ACHN (cell line): ENCODE data around the gene BLOC1S6.

Experiments used
- DNase-seq: peaks from one replicate; pipeline ENCODE4 v3.0.0-alpha.2; 2015
- in situ Hi-C: cut with HindIII; loops from 2 replicates; pipeline ENCODE4 v1.10.0; 2017; ENCODE audit warnings: low sequenced_read_pairs, low pct_ligation_motif_present, low pct_unique_long_range_greater_than_20kb

The BLOC1S6 gene

DNA sequence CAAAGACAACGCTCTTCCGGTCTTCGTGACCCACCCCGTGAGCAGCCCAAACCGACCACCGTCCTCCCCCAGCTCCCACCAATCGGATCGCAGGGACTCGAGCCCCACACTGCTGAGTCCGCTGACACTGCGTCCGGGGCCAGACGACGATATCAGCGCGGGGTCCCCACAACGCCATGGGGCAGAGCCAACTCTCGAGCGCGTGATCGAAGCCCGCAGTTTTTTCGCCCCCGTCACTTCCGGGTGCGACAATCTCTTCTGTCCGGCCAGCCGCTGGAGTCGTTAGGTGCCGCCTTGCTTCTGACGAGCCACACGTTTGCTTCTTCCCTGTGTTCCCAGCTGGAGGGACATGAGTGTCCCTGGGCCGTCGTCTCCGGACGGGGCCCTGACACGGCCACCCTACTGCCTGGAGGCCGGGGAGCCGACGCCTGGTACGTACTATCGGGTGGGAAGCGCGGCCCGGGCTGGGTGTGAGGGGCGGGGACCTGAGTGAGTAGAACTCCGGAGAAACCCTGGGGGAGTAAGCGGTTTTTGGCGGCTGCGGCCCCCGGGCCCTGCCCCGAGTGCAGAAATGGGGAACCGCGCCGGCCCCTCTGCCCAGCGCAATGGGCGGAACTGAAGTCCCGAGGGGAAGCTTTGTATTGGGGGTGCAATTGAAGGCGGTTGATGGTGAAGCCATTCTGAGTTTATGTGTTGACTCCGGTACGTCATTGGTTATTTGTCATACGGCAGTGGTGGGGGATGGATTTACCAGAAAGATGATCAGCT, at the start of gene BLOC1S6:
Gene BLOC1S6, plus strand, starts transcription at position 285 of the 768 bp plus-strand sequence. Its CDS starts 65 bp downstream, at position 350.
- in situ Hi-C loops = no loop called here

GRCh38 chr15:45539680-45540079, 47.5 kb upstream of the BLOC1S6 start:
- in situ Hi-C loops = no loop called here

More for the DNA sequence above, at the start of gene BLOC1S6:
- DNase-seq = peak; percentile 88

DNA sequence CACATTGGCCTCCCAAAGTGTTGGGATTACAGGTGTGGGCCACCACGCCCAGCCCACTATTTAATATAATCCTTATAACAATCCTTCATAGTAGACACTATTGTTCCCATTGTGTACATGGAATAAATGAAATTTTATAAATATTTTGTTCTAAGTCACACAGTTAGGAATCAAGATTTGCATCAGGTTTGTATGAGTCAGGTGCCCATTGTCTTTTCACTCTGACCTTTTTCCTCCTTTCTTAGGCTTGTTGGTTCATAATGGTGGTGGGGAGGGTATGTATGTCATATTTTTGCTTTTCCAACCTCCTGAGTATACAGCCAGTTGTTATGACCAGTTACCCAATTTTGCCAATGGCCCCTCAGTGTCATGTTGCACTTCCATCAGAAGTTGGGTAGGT, 46.6 kb upstream of the BLOC1S6 start:
- in situ Hi-C loops = no loop called here
- DNase-seq = no peak

More at GRCh38 chr15:45539680-45540079, 47.5 kb upstream of the BLOC1S6 start:
- DNase-seq = no peak

- in situ Hi-C loops = no loop called here
These were observed 44.1 kb upstream of the BLOC1S6 start for GRCh38 chr15:45543051-45543450.

GRCh38 chr15:45544266-45545023, 42.7 kb upstream of the BLOC1S6 start:
- no peak for DNase-seq
- in situ Hi-C loops = no loop called here

More at GRCh38 chr15:45543051-45543450, 44.1 kb upstream of the BLOC1S6 start:
- DNase-seq = no peak

DNA sequence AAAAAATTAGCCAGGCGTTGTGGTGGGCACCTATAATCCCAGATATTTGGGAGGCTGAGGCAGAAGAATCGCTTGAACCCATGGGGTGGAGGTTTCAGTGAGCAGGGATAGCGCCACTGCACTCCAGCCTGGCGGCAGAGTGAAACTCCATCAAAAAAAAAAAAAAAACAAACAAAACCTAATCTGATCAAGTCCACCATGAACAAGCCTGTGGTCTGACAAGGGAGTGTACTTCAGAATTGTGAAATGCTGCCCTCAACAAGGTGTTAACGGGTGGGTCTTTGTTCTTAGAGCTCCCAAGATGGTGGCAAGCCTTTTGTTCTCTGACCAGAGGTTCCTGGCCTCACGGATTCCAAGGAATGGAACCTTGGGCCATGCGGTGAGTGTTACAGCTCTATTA, 40.4 kb upstream of the BLOC1S6 start:
- DNase-seq = no peak
- in situ Hi-C loops = no loop called here

DNA sequence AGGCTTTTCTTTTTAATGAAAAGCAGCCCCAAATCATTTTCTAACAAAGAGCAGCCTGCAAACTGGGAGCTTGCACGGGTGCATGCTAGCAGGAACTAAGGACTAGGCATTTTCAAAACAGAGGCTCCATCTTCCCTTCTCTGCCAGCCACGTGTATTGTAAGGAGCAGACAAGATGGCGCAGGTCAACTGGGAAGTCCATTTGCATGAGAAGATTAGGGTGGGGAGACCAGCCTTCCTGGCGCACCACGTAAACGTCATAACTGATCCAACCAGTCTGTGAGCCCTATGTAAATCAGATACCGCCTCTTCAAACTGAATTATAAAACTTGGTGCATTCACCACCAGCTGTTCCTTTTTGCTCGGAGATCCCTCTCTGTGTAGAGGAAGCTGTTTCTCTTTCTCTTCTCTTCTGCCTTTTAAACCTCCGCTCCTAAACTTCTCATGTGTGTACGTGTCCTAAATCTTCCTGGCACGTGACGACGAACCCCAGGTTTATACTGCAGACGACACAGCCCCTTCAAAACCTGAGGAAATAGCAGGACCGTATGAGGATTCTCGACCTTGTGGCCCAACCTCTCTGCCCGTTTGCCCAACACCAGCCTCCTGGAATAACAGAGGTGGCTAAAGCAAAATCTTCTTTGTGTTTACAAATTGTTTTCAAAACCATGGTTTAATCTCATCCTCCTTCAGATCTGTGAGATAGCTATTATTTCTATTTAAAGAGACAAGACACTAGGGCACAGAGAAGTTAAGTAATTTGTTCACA, 38.2 kb upstream of the BLOC1S6 start:
- DNase-seq = no peak
- in situ Hi-C loops = no loop called here

DNA sequence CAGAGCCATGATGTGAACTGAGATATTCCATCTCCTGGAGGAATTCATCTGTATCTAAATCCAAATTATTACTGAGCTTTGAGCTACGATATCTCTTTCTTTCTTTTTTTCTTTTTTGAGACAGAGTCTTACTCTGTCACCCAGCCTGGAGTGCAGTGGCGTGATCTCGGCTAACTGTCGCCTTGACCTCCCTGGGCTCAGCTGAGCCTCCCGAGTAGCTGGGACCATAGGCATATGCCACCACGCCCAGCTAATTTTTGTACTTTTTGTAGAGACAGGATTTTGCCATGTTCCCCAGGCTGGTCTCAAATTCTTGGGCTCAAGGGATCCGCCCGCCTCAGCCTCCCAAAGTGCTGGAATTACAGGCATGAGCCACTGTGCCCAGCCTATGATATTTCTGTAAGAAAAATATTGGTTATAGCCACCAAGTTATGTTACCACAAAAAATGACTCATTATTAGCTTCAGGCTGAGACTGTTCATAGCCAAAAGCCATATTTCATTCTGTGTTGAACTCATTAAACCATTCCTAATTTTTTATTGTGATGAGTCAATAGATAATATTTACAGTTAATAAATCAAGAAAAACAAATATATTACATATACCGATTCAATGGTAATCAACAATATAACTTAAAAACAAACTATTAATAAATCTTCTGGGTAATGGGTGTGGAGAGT, 37.5 kb upstream of the BLOC1S6 start:
- no peak for DNase-seq
- in situ Hi-C loops = no loop called here

GRCh38 chr15:45550436-45550835, 36.7 kb upstream of the BLOC1S6 start:
- in situ Hi-C loops = no loop called here
- no peak for DNase-seq

GRCh38 chr15:45551676-45552075, 35.5 kb upstream of the BLOC1S6 start:
- no peak for DNase-seq
- in situ Hi-C loops = no loop called here

DNA sequence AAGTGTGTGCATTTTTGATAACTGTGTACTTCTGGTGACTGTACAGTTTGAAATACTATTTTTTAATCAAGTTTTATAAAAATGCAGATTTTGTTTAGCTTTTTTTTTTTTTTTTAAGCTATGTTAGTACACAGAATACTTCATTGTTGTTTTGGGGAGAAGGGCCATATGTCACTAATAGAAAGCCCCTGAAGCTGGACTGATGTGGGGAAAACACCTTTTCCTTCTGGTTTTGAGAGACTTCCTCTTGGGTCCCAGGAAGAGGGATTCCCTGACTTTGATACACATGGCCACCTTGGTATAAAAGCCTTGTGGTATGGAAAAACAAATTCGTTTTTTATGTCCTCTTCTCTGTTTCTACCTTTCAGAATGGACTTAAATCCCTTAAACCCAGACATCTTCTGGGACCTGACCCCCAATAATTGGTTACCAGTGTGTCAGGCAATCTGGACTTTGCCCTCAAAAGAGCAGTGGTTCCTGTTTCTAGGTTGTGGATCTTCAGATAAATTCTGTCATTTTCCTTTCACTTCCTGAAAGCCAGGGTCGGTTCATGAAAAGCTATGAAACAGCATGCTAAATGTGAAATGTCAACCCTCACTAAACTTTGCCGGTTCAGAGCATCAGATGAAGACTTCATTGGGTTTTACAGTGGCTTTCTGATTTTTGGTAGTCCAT, 31.1 kb upstream of the BLOC1S6 start:
- DNase-seq = no peak
- in situ Hi-C loops = no loop called here

GRCh38 chr15:45572617-45573016, 14.6 kb upstream of the BLOC1S6 start:
- in situ Hi-C loops = no loop called here
- DNase-seq = no peak

DNA sequence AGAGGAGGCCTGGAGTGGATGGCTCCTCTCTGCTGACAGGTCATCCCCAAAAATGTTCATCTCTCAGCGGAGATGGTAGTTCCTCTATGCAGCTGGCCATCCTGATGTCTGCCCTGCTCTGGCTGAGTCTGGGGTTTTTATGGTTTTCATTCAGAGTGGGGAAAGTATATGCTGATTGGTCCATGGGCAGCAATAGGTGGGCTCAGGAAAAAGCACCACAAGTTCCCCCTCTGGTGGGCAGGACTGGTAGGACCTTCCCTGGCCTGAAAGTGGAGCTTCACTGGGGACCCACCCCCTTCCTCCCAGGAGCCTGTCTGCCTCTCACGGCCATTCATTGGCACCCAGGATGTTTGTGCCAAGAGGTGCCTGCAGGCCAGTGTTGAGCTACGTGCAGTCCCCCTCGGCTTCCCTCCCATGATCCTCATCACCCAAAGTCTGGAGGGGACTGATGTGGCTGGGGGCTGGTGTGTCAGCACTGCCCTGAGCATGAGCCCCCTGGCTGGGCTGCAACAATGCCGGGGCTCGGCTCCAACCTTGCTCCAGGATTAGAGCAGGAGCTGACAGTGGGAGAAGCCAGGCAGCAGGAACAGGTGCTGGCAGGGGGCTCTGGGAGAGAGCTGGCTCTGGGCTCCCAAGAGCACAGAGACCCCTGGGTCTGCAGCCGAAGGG, 13.1 kb upstream of the BLOC1S6 start:
- DNase-seq = peak; percentile 37
- in situ Hi-C loops = no loop called here

DNA sequence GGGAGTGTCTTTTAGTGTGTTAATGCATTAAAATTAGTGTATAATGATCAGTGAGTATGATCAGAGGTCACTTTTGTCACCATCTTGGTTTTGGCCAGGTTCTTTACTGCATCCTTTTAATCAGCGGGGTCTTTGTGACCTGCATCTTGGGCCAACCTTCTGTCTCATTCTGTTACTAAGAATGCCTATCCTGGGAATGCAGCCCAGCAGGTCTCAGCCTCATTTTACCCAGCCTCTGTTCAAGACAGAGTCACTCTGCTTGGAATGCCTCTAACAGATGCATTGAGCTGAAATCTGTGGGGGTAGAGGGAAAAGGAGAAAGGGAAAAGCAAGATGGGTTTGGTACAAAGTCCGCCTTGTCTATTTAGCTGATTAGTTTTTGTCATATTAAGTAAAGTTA, 5.3 kb upstream of the BLOC1S6 start:
- DNase-seq = no peak
- in situ Hi-C loops = no loop called here

DNA sequence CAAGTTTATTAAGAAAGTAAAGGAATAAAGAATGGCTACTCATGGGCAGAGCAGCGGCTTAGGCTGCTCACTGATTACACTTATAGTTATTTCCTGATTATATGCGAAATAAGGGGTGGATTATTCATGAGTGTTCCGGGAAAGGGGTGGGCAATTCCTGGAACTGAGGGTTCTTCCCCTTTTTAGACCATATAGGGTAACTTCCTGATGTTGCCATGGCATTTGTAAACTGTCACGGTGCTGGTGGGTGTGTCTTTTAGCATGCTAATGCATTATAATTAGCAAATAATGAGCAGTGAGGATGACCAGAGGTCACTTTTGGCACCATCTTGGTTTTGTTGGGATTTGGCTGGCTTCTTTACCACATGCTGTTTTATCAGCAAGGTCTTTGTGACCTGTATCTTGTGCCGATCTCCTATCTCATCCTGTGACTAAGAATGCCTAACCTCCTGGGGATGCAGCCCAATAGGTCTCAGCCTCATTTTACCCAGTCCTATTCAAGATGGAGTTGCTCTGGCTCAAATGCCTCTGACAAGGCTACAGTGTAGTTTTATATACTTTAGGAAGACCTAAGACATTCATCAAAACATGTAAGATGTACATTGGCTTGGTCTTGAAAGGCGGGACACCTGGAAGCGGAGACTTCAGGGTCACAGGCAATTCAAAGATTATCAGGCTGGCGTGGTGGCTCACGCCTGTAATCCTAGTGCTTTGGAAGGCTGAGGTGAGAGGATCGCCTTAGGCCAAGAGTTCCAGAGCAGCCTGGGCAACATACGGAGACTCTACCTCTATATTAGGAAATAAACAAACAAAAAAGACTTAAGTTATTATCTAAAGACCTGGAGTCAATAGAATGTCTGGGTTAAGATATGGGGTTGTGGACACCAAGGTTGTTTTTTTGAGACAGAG, 3.2 kb upstream of the BLOC1S6 start:
- no peak for DNase-seq
- in situ Hi-C loops = no loop called here

DNA sequence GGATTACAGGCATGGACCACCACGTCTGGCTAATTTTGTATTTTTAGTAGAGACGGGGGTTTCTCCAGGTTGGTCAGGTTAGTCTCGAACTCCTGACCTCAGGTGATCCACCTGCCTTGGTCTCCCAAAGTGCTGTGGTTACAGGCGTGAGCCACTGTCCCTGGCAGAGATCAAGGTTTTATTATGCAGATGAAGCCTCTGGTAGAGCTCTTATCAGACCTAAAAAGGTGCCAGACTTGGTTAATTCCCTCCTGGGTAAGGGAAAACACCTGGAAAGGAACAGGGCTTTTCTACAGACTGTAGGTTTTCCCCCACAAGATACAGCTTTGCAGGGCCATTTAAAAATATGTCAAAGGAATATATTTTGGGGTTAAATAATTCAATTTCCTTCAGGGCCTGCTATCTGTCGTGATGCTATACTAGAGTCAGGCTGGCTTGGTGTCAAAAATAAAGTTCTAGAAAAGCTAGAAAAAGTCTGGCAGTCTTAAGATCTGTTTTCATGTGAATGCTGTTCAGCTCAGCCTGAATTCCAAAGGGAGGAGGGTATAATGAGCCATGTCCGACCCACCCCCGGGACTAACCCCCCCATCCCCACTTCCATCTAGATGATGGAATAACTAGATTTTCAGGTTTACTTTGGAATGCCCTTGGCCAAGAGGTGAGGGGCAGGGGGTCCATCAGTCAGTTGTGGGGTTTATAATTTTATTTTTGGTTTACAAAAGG, 1.9 kb upstream of the BLOC1S6 start:
- in situ Hi-C loops = no loop called here
- no peak for DNase-seq
